BLaER1 (cell line): Measurements from ENCODE around the gene BRPF1.

Experiments
- H3K27ac ChIP-seq: shearing (Covaris generic); formaldehyde crosslinking; 2 replicates; pipeline ENCODE4 v1.8.1; 2022
- H3K27me3 ChIP-seq: shearing (Covaris generic); formaldehyde crosslinking; 2 replicates; pipeline ENCODE4 v1.8.1; 2022
- H3K36me3 ChIP-seq: shearing (Covaris generic); formaldehyde crosslinking; 2 replicates; pipeline ENCODE4 v1.8.1; 2022
- H3K4me1 ChIP-seq: shearing (Covaris generic); formaldehyde crosslinking; 2 replicates; pipeline ENCODE4 v1.8.1; 2022
- H3K4me2 ChIP-seq: shearing (Covaris generic); formaldehyde crosslinking; 2 replicates; pipeline ENCODE4 v1.8.1; 2022
- H3K4me3 ChIP-seq: shearing (Covaris generic); formaldehyde crosslinking; 2 replicates; pipeline ENCODE4 v1.8.1; 2022
- H3K9ac ChIP-seq: shearing (Covaris generic); formaldehyde crosslinking; 2 replicates; pipeline ENCODE4 v1.8.1; 2022
- H3K9me3 ChIP-seq: shearing (Covaris generic); formaldehyde crosslinking; 2 replicates; pipeline ENCODE4 v1.8.1; 2022
- H4K20me1 ChIP-seq: shearing (Covaris generic); formaldehyde crosslinking; 2 replicates; pipeline ENCODE4 v1.8.1; 2022
- Cebpa-rat ChIP-seq: shearing (Covaris generic); IDR thresholded peaks from 2 replicates; pipeline ENCODE4 v1.8.1; 2022

The BRPF1 gene

DNA sequence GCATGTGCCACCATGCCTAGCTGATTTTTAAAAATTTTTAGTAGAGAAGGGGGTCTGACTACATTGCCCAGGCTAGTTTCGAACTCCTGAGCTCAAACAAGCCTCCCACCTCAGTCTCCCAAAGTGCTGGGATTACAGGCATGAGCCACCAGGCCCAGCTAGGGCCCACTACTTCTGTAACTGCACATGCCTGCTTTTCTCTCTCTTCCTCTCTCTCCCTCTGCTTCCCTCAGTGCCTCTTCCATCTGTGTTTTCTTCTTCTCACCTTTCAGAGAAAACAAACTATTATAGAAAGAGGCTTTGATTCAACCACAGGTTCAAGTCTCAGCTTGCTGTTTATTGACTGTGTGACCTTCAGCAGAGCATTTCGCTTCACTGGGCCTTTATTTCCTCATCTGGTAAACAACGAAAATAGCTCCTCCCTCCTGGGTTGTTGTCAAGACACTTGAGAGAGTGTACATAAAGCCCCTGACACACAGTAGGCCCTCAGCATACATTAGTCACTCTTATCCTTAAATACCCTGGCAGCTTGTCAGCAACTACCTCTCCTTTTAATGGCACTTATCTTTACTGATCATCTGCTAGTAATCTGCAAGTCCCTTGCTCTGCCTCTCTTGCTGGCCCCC, 50.6 kb downstream of the BRPF1 start:
- H3K4me2 ChIP-seq: peak overlapping the region; percentile 89
- 0 out of 2 replicates have a peak overlapping the region, but pooled peaks have one; percentile 12 for H3K4me3 ChIP-seq
- H3K27ac ChIP-seq: peak overlapping the region; percentile 39; the same call in 1 of the 2 replicates
- no peak for TF ChIP-seq Cebpa-rat
- H3K27me3 ChIP-seq: no peaks in the 10 kb centered on the region
- H3K36me3 ChIP-seq: peaks cover 18% of the 10 kb centered on the region
- peak overlapping the region; percentile 54; the same call in 1 of the 2 replicates for H3K9ac ChIP-seq
- no peaks in the 10 kb centered on the region for H3K9me3 ChIP-seq
- peaks cover 4% of the 10 kb centered on the region; the same call in 1 of the 2 replicates for H4K20me1 ChIP-seq
- peaks cover 62% of the 10 kb centered on the region for H3K4me1 ChIP-seq

DNA sequence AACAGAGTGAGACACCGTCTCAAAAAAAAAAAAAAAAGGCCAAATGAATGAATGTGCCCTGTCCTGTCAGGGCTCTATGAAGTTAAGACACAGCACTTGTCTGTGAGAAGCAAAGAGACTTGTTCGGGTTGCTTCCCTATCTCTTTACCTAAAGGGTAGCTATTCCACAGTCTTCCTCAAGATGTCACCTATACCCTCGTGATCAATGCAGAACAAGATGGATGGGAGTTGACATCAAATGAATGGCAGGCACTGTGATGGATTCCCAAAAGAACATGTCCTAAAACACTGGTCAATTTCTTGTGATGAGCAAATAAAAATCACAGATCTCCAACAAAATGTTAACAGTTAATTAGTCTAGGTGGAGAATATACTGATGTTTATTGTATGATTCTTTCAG, 51.2 kb downstream of the BRPF1 start:
- Histone ChIP-seq H3K27ac (no peak overlapping the region), H3K4me1 (peaks cover 60% of the 10 kb centered on the region), H3K27me3 (no peaks in the 10 kb centered on the region), H3K9ac (peak overlapping the region; percentile 54; the same call in 1 of the 2 replicates), H3K4me2 (peak overlapping the region; percentile 89), H3K36me3 (peaks cover 22% of the 10 kb centered on the region), H3K9me3 (no peaks in the 10 kb centered on the region), H4K20me1 (peaks cover 4% of the 10 kb centered on the region; the same call in 1 of the 2 replicates), H3K4me3 (no peak overlapping the region)
- TF ChIP-seq Cebpa-rat: no peak

DNA sequence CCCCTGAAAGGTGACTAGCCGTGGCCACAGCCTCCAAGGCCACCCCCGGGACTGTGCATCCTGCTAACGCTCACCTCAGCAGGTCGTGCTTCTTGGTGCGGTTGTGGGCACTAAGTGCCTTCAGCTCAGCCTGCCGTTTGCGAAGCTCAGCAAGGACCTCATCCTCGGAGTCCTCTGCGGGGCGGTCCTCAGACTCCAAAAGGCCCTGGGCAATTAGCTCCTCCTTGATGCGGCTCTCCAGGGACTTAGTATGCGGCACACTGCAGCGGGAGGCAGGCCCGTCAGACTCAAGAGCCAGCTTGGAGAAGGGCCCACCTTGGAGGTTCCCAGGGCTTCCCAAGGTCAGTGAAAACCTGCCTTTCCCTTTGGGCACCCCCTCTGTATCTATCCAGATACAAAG, 52.4 kb downstream of the BRPF1 start:
- Histone ChIP-seq H3K4me3 (no peak overlapping the region), H3K9me3 (no peaks in the 10 kb centered on the region), H3K4me2 (no peak overlapping the region), H3K27me3 (no peaks in the 10 kb centered on the region), H3K9ac (no peak overlapping the region), H3K36me3 (peaks cover 26% of the 10 kb centered on the region), H3K4me1 (peaks cover 48% of the 10 kb centered on the region), H4K20me1 (0 out of 2 replicates have a peak, but pooled peaks cover 4% of the 10 kb centered on the region), H3K27ac (no peak overlapping the region)
- TF ChIP-seq Cebpa-rat: no peak

DNA sequence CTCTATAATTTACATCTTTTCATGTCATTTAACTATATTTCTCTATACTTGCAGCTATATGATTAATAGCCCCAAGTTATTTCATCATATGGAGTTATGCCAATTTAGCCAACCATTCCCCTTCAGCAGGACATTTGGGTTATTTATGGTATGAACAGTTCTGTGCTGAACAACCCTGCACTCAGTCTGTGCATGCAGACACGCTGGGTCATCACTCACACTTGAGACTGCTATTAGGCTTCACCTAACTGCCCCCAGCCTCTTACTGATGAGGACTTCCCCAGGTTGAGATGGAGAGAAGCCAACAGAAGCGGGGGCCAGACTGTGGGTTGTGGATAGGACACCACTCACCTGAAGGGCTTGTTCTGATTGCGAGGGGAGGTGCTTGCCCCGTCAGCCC, 53.4 kb downstream of the BRPF1 start:
- Histone ChIP-seq H3K36me3 (peaks cover 34% of the 10 kb centered on the region), H3K27me3 (no peaks in the 10 kb centered on the region), H4K20me1 (no peaks in the 10 kb centered on the region), H3K9me3 (no peaks in the 10 kb centered on the region), H3K4me1 (peaks cover 38% of the 10 kb centered on the region), H3K4me2 (no peak overlapping the region), H3K4me3 (no peak overlapping the region), H3K27ac (no peak overlapping the region), H3K9ac (no peak overlapping the region)
- TF ChIP-seq Cebpa-rat: no peak

DNA sequence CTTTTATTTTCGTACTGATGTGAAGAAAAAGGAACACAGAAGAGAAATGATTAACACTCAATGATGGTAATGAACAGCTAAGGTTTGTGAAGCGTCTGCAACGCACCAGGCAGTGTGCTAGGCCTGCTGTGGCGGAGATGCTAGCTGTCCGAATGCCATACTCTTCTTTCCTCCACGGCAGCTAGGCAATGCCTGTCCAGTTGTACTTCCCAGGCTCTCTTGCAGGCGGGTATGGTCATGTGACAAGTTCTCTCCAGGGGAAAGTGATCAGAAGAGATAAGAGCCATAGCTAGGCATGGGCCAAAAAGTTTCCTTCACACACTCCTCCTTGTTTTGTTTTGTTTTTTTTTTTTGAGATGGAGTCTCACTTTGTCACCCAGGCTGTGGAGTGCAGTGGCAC, 54.1 kb downstream of the BRPF1 start:
- no peak for TF ChIP-seq Cebpa-rat
- Histone ChIP-seq H3K4me3 (no peak overlapping the region), H3K9ac (no peak overlapping the region), H3K27me3 (no peaks in the 10 kb centered on the region), H3K4me1 (peaks cover 32% of the 10 kb centered on the region), H3K4me2 (no peak overlapping the region; the same call in 1 of the 2 replicates), H3K27ac (no peak overlapping the region), H3K9me3 (no peaks in the 10 kb centered on the region), H4K20me1 (no peaks in the 10 kb centered on the region), H3K36me3 (peaks cover 34% of the 10 kb centered on the region)

DNA sequence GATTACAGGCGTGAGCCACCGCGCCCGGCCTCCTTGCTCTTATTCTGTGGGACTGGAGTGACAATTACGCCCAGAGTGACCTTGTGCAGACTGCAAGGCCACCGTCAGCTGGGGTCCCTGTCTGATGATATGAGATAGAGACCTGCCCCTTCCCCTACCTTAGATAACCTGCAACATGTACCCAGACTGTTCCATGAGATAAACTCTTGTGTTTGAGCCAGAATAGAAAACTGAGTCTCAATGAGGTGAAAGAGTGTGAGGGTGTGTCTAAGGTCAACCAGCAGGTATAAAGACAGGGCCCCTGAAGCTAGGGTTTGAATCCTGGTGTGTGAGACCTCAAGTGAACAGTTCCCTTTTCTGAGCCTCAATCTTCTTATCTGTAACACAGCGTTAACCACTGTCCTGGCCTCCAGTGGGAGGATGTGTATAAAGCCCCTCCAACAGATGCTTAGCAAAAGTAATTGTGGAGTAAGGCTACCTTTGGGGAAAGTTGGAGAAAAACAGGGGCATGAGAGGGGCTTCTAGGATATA, 54.7 kb downstream of the BRPF1 start:
- H3K27ac ChIP-seq: no peak overlapping the region
- H3K36me3 ChIP-seq: peaks cover 34% of the 10 kb centered on the region
- no peaks in the 10 kb centered on the region for H3K9me3 ChIP-seq
- TF ChIP-seq Cebpa-rat: no peak
- peaks cover 32% of the 10 kb centered on the region for H3K4me1 ChIP-seq
- no peak overlapping the region for H3K4me2 ChIP-seq
- H3K27me3 ChIP-seq: no peaks in the 10 kb centered on the region
- H4K20me1 ChIP-seq: no peaks in the 10 kb centered on the region
- no peak overlapping the region for H3K9ac ChIP-seq
- no peak overlapping the region for H3K4me3 ChIP-seq

DNA sequence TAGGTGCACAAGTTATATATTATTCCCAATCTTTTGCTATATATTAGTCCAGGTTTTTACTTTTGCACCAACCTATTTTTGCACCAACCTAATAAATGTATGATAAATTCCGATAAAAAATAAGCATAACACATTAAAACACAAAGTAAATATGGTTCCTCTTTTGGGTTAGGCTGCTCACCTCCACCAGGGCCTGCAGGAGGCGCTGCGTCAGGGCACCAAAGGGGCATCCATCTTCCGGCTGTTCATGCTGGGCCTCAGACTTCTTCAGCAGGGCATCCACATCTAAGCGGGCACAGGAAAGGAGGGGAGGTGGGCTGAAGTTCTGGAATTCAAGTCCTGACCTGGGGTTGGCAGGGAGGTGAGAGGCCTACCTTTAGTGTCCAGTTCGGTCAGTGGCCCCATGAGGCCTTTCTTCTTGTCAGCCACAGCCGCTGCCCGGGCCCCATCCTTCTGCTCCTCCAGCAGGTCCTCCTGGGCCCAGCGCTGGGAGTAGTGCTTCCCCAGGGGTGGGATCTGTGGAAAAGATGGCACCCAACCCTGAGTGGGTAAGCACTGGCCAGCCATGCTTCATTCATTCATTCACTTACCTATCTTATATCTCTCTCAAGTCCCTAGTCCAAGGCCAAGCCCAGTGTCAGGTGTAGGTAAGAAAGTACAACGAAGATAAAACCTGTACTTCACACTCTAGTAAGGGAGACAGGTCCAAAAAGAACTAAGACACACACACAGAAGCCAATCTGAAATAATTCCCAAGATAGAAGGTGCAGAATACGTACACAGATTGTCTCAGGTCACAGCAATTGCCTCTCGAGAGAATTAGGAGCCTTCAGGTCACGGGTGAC, 55.5 kb downstream of the BRPF1 start:
- no peaks in the 10 kb centered on the region for H4K20me1 ChIP-seq
- H3K4me2 ChIP-seq: no peak overlapping the region
- H3K27ac ChIP-seq: no peak overlapping the region
- peaks cover 34% of the 10 kb centered on the region for H3K36me3 ChIP-seq
- no peaks in the 10 kb centered on the region for H3K9me3 ChIP-seq
- no peak overlapping the region for H3K4me3 ChIP-seq
- peaks cover 32% of the 10 kb centered on the region for H3K4me1 ChIP-seq
- TF ChIP-seq Cebpa-rat: no peak
- no peak overlapping the region for H3K9ac ChIP-seq
- H3K27me3 ChIP-seq: no peaks in the 10 kb centered on the region

DNA sequence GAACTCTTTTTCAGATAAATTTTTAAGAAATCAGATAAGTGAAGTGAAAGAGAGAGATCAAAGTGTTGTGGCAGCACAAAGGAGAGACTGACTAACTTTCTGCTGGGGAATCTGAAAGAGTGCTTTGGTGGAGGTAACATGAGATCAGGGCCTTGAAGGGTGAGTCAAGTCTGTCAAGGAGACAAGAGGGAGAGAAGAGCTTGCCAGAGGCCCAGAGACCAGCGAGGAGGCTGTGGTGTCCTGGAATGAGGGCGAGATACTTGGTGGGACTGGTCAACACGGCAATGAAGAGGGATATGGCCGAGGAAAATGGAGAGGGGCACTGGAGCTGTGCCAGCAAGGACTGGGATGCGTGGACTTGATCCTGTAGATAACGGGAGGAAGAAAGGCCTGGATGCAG, 56.2 kb downstream of the BRPF1 start:
- Histone ChIP-seq H3K4me3 (no peak overlapping the region), H3K9ac (no peak overlapping the region), H3K4me2 (no peak overlapping the region), H3K27me3 (no peaks in the 10 kb centered on the region), H3K4me1 (peaks cover 27% of the 10 kb centered on the region), H4K20me1 (no peaks in the 10 kb centered on the region), H3K36me3 (peaks cover 34% of the 10 kb centered on the region), H3K27ac (no peak overlapping the region), H3K9me3 (no peaks in the 10 kb centered on the region)
- TF ChIP-seq Cebpa-rat: no peak

DNA sequence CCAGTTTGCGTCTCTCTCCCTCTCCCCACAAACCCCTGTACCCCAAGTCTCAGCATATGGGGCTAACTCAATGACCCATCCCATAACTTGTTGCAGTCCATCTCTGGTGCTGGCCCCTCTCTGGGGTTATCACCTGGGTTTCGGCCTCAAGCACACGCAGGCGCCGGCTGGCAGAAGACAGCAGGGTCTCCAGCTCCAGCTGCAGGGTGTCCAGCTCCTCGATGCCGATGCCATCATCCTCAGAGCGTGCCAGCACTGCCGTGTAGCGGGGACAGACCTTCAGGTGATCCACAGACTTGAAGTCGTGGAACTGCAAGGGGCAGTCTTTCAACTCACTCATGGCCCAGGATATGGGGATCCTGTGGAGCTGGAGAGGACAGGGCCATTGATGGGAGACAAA, 59.6 kb downstream of the BRPF1 start:
- no peak for TF ChIP-seq Cebpa-rat
- Histone ChIP-seq H3K36me3 (peaks cover 45% of the 10 kb centered on the region), H3K9me3 (no peaks in the 10 kb centered on the region), H3K4me2 (peak overlapping the region; percentile 72), H4K20me1 (peaks cover 30% of the 10 kb centered on the region), H3K27ac (0 out of 2 replicates have a peak overlapping the region, but pooled peaks have one; percentile 99), H3K9ac (no peak overlapping the region), H3K4me1 (peaks cover 37% of the 10 kb centered on the region), H3K27me3 (no peaks in the 10 kb centered on the region), H3K4me3 (no peak overlapping the region)
